T1000 (cell line): ENCODE data around the gene UGCG.
"Not testable (repeated sequence)": the region's sequence is repeated elsewhere in the genome, so short reads cannot be mapped to it uniquely, and the experiment has no call there.

ENCODE experiments used
- DNase-seq: peaks from one replicate; lab custom pipeline; 2025; ENCODE audit warnings: mixed read lengths; lab: John Stamatoyannopoulos, UW

Gene UGCG

DNA sequence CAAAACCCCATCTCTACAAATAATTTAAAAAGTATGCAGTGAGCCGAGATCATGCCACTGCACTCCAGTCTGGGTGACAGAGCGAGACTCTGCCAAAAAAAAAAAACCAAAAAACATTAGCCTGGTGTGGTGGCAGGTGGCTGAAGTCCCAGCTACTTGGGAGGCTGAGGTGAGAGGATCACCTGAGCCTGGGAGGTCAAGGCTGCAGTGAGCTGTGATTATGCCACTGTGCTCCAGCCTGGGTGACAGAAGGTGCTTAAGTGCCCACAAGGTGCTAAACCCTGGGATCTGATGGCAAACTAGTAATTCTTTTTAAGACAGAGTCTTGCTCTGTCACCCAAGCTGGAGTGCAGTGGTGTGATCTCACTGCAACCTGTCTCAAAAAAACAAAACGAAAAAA lies 5.7 kb upstream of the UGCG start:
- not testable (repeated sequence) for DNase-seq

DNA sequence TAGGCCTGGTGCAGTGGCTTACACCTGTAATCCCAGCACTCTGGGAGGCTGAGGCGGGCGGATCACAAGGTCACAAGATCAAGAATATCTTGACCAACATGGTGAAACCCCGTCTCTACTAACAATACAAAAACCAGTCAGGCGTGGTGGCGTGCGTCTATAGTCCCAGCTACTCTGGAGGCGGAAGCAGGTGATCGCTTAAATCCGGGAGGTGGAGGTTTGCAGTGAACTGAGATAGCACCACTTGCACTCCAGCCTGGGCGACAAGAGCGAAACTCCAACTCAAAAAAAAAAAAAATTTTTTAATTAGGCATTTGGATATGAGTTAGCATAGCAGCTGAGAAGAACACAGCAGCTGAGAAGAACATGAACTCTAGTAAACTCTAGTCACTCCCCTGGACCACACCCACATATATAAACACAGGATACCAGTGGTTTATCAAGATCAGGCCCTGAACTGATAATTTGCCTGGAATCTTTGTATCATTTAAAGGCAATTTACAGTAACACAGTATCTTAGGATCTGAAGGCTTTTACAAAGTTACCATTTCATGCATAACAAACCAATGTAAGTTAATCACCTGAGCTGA lies 4.6 kb upstream of the UGCG start:
- DNase-seq: no peak

DNA sequence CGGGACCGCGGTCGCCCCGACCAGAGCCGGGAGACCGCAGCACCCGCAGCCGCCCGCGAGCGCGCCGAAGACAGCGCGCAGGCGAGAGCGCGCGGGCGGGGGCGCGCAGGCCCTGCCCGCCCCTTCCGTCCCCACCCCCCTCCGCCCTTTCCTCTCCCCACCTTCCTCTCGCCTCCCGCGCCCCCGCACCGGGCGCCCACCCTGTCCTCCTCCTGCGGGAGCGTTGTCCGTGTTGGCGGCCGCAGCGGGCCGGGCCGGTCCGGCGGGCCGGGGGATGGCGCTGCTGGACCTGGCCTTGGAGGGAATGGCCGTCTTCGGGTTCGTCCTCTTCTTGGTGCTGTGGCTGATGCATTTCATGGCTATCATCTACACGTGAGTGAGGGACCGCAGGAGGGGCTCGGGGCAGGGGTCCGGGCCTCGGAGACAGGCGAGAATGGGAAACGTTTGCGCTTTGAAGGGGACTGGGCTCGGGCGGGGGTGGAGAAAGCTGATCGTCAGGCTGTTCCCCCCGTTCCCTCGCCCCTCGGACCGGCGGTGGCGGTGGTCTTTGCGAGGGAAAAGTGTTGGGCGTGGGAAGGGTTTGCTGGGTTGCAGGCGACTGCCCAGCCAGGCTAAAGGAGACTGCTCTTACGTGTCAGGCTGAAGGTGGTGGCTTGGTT lies 457 bp downstream of the UGCG start:
- DNase-seq: no peak

DNA sequence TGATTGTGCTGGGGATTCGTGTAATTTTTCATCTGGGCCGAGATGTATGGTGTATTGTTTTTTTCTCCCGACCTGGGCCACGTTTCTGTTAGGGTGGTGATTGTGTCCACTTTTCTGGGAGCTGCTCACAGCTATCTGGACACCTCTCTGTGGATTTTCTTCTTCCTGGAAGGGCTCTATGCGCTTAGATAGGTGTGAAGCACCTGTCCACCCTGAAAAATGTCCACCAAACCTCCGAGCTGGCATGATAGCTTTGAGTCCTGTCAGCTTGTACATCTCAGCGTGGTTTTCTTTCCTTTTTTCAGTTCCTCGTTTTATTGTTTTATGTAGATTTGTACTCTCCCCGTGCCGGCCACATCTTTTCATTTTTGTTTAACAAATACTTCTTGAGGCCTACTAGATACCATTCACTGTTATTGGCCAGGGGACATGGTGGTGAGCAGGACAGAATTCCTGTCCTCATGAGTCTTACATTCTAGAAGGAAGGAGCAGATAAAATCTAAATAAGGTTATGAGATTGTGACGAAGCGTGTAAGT lies 1.1 kb downstream of the UGCG start:
- no peak for DNase-seq

DNA sequence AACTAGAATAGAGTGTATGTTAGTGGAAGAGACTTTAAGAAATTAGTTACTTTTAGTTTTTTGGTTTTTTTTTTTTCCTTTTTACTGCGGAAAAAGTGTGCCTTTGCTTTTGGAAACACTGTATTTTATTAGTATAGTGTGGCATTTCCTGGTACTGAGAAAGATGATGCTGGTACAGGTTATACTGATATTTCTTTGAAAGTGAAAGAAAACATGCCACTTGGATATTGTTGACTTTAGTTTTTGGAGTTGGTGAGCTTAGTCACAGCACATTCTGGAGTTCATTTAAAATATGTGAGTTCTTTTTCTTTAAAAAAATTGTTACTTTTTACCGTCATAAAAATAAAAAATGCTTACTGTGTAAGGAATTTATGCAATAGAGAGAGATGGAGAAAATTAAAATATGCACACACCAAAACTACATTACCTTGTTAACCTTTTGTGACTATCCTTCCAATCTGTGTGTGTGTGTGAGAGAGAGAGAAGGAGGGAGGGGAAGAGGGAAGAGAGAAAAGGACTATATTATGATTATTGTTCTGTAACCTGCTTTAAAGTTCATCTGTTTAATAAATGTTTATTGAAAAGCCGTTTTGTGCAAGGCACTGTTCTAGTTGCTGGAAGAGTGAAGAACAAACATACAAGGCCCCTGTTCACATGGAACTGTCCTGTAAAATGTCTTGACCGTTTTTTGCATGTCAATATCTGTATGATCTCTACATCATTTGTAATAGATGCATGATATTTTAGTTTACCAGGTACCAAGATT lies 1.9 kb downstream of the UGCG start:
- DNase-seq: no peak

DNA sequence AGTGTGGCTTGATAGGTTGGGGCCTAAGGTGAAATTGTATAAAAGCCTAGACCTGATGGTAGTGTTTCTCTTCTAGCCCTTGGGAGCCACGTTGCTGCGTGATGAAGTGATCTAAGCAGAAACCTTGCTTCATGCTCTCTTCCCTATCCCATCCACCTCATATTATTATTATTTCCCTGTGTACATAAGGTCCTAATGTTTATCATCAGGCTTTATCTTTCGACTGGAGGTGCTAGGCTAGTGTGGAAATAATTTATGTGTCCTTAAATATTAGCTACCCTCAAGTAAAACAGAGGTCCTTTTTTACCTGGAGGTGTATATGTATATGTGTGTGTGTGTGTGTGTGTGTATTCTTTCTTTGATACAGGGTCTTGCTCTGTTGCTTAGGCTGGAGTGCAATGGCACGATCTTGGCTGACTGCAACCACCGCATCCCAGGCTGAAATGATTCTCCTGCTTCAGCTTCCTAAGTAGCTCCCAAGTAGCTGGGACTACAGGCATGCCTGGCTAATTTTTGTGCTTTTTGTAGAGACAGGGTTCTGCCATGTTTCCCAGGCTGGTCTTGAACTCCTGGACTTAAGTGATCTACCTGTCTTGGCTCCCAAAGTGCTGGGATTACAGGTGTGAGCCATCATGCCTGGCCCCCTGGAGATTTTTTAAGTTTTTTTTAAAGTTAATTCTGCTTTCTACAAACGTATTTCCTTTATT lies 3.7 kb downstream of the UGCG start:
- DNase-seq: peak; percentile 2

DNA sequence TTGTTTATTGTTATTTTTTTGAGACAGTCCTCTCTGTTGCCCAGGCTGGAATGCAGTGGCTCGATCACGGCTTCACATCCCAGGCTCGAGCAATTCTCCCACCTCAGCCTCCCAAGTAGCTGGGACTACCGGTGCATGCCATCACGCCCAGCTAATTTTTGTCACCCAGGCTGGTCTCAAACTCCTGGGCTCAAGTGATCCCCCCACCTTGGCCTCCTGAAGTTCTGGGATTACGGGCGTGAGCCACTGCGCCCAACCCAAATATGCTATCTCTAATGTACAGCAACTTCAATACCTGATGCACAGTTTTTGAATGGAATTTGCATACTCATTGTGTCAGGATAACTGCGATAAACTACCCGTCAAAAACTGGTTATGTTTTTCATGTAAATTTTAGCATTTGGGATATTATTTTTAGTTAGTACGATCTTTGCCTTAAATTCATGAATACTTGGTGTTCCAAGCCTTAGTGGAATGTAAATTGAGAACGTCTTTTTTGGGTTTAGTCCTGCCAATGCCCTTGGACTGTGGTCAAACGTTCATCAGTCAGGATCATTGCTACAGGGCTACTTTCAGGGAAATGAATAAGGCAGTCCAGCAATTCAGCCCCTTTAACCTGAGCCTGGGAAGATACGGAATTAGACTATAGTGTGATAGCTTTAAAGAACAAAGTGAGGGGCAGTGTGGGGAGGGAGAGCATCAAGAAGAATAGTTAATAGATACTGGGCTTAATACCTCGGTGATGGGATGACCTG lies 4.4 kb downstream of the UGCG start:
- no peak for DNase-seq

DNA sequence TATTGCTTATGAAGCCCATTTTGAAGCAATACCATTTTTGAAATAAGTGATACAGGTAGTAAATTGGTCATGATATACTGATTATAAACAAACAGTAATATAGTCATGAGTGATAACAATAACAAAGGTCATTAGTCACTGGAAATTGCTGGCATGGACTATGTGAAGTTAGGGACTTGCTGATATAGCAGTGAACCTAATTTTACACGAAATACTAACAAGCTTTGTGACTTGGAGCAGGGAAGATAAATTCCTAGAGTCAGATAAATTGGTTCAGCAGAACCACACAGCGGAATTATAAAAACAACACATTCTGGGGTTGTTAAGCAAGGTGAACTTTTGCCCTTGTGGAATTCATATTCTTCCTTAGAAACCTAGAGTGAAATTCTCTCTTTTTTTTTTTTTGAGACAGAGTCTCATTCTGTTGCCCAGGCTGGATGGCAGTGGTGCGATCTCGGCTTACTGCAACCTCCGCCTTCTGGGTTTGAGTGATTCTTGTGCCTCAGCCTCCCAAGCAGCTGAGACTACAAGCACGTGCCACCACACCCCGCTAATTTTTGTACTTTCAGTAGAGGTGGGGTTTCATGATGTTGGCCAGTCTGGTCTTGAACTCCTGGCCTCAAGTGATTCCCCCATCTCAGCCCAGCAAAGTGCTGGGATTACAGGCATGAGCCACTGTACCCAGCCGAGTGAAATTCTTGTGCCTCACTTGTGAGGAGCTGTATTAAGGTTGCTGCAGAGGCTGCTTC lies 6.0 kb downstream of the UGCG start:
- no peak for DNase-seq

DNA sequence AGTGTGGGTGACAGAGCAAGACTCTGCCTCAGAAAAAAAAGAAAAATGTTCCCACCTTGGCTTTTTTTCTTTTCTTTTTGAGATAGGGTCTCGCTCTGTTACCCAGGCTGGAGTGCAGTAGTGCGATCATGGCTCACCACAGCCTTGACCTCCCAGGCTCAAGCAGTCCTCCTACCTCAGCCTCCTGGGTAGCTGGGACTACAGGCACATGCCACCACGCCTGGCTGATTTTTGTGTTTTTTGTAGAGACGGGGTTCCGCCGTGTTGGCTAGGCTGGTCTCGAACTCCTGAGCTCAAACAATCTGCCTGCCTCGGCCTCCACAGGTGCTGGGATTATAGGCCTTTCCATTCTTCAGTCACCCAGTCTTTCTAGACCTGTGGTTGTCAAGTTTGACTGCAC lies 6.9 kb downstream of the UGCG start:
- DNase-seq: not testable (repeated sequence)

DNA sequence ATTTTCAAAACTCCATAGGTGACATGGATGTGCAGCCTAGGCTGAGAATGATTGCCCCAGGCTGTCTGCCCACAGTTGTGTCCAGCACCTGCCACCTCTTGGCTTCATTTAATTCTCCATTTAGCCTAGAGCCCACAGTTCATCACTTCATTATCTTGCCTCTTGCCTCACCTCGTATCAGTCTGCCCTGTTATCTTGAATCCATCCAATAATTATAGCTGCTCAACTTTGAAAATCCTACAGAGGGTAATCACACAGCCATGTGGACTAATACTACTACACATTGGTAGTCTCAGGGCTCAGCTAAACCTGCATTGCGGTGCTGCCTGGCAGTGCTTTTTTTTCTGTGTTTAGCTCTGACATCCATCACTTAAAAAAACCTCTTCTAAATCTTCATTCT lies 7.4 kb downstream of the UGCG start:
- DNase-seq: no peak

DNA sequence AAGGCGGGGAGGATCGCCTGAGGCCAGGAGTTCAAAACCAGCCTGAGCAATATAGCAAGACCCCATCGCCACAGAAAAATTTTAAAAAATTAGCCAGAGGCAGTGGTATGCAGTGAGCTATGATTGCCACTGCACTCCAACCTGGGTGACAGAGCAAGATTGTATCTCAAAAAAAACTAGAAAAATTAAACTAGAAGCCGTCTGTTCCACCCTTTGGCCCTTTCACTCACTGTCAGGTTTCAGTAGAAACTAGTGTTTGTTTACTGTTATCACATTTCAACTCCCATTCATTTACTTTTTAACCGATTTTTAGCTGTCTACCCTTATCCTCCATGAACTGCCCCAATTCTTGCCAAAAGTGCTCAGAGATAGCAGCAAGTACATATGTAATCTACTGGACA lies 8.3 kb downstream of the UGCG start:
- no peak for DNase-seq

DNA sequence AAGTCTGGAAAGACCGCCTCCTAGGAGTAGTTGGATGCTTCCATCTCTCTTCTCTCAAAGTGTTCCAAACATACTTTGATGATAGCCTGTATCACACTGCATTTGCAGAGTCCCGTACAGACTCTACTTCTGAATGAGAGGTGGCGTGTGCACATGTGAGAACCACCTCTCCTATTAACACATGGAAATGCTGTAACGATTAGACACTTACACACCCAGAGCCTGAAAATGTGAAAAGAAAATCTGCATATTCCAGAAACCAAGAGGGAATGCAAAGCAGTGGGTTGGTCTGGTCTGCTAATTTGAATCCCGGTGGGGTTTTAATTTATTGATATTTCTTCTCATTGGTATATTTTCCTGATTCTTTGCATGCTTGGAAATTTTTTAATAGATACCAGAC lies 10.5 kb downstream of the UGCG start:
- DNase-seq: no peak

DNA sequence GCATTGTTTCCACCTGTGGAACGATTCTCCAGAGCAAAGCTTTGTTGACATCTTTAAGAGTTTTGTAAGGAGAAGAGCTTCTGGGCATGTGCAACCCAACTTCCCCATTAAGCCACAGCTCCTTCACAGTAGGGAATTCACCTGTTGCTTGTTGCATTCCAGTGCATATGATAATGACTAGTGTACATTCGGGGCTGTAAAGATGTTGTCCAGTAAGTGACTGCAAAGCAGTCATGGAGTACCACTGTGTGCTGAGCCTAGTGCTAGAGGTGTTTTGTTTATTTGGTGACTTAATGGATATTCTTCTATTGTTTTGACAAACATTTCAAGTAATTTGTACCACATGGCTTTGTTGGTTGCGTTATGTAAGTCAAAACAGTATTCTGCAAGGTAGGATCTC lies 12.8 kb downstream of the UGCG start:
- no peak for DNase-seq

DNA sequence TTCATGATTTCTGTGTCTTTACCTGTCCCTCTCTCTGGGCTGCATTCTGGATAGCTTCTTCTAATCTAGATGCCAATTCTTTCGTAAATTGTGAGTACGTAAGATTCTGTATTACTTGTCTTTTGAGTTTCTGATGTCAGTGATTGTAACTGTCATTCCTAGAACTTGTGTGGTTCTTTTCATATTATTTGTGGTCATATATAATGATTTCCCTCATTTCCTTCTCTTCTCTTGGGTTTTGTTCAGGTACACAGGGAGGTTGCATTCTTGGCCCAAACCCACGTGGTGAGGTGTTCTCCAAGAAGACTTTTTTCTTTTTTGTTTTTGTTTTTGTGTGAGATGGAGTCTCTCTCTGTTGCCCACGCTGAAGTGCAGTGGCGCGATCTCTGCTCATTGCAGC lies 13.8 kb downstream of the UGCG start:
- no peak for DNase-seq

DNA sequence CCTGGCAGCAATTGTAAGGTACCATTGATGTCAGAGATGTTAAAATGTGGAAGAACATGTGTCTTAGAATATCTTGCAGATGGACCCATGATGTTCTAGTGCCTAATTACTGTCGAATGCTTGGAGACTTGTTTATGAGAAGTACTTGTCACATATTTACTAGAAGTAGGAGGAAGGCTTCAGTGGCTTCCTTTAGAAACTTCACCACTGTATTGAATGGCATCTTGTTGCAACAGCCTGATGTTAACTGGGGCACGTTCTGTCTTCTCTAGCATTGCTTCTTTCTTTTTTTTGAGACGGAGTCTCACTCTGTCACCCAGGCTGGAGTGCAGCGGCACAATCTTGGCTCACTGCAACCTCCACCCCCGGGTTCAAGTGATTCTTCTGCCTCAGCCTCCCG lies 16.5 kb downstream of the UGCG start:
- no peak for DNase-seq

DNA sequence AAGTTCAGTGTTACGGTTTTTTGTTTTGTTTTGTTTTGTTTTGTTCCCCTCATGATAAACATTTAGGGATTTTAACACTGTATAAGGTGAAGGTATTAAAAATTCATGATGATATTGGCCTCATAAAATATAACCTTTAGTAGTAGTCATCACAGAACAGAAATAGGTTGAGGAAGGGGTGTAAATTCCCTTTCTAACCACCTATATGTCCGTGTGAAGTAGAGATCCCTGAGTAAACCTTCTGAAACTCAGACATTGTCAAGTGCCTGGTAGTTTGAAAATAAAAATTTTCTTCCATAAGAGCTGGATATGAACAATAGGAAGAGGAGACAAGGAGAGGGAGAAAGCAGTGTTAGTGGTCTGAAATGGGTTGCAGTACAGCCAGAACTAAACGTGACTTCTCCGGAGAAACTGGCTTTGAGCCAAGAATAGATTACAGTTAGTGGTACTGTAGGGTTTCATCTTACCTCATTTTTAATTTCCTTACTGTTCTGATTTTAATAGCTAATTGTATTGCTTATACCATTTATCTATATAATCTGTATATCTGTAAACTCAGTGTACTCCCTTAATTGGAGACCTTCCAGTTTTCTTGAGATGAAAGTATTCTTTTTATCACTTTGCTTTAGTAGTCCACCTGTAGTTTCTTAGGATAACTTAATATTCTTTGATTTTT lies 18.3 kb downstream of the UGCG start:
- no peak for DNase-seq

DNA sequence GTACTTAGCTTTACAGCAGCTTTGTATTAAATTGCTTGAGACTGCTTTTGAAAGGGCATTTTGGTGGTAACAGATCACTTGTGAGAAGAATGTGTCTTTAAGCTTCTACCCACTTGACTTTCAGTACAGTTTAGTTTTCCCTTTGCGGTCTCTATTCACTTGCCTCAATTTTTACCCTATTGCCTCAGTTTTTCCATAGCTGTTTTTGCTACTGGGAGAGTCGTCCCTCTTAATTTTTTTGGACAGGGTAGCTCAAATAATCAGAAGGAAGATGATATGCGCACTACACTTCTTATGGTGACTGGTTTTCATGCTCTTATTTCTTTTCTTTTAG lies 18.8 kb downstream of the UGCG start:
- DNase-seq: no peak

DNA sequence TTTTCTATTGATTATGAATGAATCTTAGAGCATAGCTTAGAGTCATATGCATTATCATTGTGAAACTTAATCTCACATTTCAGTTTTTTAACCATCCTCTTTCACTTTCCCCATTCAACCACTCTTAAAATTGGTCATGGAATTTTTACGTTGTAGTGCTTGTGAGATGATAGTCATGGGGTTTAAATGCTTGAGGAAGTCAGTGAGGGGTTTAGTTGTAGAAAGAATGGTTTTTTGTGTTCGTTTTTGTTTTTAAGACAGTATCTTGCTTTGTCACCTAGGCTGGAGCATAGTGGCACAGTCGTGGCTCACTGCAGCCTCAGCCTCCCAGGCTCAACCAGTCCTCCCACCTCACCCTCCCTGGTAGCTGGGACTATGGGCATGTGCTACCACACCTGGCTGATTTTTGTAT lies 19.6 kb downstream of the UGCG start:
- DNase-seq: no peak

DNA sequence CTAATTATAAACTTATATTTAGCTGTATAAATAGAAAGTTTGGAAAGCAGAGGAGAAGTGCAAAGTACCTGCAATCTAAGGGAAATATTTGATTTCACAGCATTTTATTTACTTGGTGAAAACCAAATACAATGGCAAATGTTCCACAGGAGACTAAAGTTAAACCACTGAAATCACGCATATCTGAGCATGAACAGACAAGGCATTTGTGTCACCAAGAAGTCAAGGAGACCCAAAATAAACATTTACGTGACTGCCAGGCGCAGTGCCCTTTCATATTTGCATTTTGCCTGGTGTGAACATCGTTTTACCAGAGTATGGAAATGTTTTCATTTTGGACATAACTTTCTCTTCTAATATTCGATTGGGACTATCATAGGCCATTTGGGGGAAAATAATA lies 20.6 kb downstream of the UGCG start:
- no peak for DNase-seq

DNA sequence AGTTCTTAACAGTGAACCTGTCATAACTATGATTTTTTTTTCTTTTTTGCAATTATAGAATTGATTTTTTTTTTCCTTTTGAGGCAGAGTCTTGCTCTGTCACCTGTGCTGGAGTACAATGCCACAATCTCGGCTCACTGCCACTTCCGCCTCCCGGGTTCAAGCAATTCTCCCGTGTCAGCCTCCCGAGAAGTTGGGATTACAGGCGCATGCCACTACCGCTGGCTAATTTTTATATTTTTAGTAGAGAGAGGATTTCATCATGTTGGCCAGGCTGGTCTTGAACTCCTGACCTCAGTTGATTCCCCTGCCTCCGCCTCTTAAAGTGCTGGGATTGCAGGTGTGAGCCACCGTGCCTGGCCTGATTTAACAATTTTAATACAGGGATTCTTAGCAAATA lies 21.4 kb downstream of the UGCG start:
- DNase-seq: no peak

DNA sequence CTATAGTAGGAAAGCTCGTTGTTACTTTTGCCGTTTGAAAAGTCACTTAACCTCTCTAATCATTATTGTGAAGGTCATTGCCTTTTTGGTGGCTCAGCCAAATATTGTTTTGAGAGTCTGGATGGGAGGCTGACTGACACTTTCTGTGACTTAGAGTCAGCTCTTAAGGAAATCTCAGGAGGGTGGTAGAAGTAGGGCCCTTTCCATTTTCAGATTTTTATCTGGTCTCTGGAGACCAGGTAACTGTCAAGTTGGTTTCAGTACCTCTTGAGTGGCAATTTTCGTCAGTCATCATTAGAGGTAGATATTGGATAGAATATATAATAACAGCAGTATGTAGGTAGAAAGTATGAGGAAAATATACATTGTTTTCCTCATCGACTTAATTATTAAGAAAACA lies 23.3 kb downstream of the UGCG start:
- DNase-seq: no peak
